ENCODE data around the gene SYNDIG1L. TPM values are rescaled to one million over a fixed set of nuclear protein-coding genes. Genes with fewer than 3 reads are reported as not detected.

SYNDIG1L gene
- total and polyA plus RNA-seq, 10 of the 15 experiments (the other 5 are each of a cell fraction or from before 2014, with no cell fraction given) = 0.04 TPM; not detected in 9

GRCh38 chr14:74395094-74395493 lies 30.9 kb downstream of the SYNDIG1L start (continued):
- no peak for TF ChIP-seq PRDM15 (CRISPR knock-in tag; IDR thresholded peaks at IDR 0.05)

GRCh38 chr14:74394549-74394948 lies 31.5 kb downstream of the SYNDIG1L start:
- no TSS peak for BruUV-seq (replicated peaks)
- Histone ChIP-seq H4K20me1 (ENCODE audit: control insufficient read depth, insufficient read depth) (no peaks in the 10 kb centered on the region), H3K27ac (ENCODE audit: control insufficient read depth, insufficient read depth) (no peak overlapping the region), H3K4me2 (ENCODE audit: control insufficient read depth, insufficient read depth) (no peak overlapping the region), H3K4me3 (no peak overlapping the region), H3K9ac (ENCODE audit: control insufficient read depth, insufficient read depth, low read length) (no peak overlapping the region), H2AFZ (ENCODE audit: control insufficient read depth, low read depth, low read length) (no peak overlapping the region), H3K9me3 (replicated peaks; ENCODE audit: control insufficient read depth, insufficient read depth, low read length) (no peaks in the 10 kb centered on the region), H3K4me1 (ENCODE audit: control insufficient read depth, insufficient read depth, low read length) (no peaks in the 10 kb centered on the region), H3K79me2 (ENCODE audit: control insufficient read depth, insufficient read depth, low read length) (no peaks in the 10 kb centered on the region), H3K27me3 (replicated peaks in 1 of 2; ENCODE audit: control insufficient read depth in 2 of 2, insufficient read depth in 2 of 2, low read length in 1 of 2) (peaks cover 0 to 3% of the 10 kb centered on the region in 2 experiments; a peak in 2 of 4 replicates), H3K36me3 (ENCODE audit: control insufficient read depth in 2 of 2, insufficient read depth in 2 of 2, low read length in 1 of 2) (no peaks in the 10 kb centered on the region)
- intact Hi-C loops (cut with micrococcal nuclease; ENCODE audit: unreplicated experiment) (no loop called here), in situ Hi-C loops (cut with MboI) (no loop called here)
- POLR2A ChIA-PET = no interaction called here
- no peak for TF ChIP-seq PKNOX1 (IDR thresholded peaks at IDR 0.05)
- no peak for TF ChIP-seq MEF2A (IDR thresholded peaks at IDR 0.05; ENCODE audit: insufficient read depth, low read depth, low read length)
- TF ChIP-seq MTA3 (IDR thresholded peaks at IDR 0.05; ENCODE audit: borderline replicate concordance, low read length) = no peak
- no peak for TF ChIP-seq BCL3 (IDR thresholded peaks at IDR 0.05; ENCODE audit: borderline replicate concordance, insufficient read depth, low read depth, low read length, poor library complexity, severe bottlenecking)
- TF ChIP-seq NR2C2 (IDR thresholded peaks at IDR 0.05; ENCODE audit: borderline replicate concordance, control insufficient read depth, insufficient read length, low read depth) = no peak
- WGBS (ENCODE audit: insufficient coverage, insufficient replicate concordance, low lambda C conversion rate, missing lambda C conversion rate) = 20% methylated on average over 2 of the region's 2 CpGs
- CTCF ChIA-PET = no interaction called here
- SMC1A ChIA-PET (ENCODE audit: uncharacterized antibody, unreplicated experiment) = no interaction called here
- DNase-seq (ENCODE audit: low read depth, low spot score) (no peak), ATAC-seq (no peak), FAIRE-seq (no peak)
- RAD21 ChIA-PET (ENCODE audit: unreplicated experiment) = no interaction called here

Measured in GM12878 (cell line).